OCI-LY3 (cell line): ENCODE results near the gene CENPL.

Experiments
- H2AFZ ChIP-seq: fragments of 200-600, 300-600 bp; shearing (Covaris generic); 2 replicates; pipeline ENCODE4 v1.6.0; 2014; ENCODE audit warnings: antibody characterized with exemption, low read depth, low read length
- H3K27ac ChIP-seq: fragments of 200-600, 300-600 bp; sonication (generic); 2 replicates; pipeline ENCODE4 v1.5.1; 2014; ENCODE audit warnings: mild to moderate bottlenecking, low read length, moderate library complexity, mixed read lengths
- H3K27me3 ChIP-seq: fragments of 200-600, 300-600 bp; sonication (generic); 2 replicates; pipeline ENCODE4 v1.6.1; 2014; ENCODE audit warnings: low read depth, low read length, mixed read lengths
- H3K36me3 ChIP-seq: fragments of 200-600, 300-600 bp; sonication (generic); replicated peaks from 2 replicates; pipeline ENCODE3; 2014; ENCODE audit warnings: low read depth, low read length, mixed read lengths
- H3K4me1 ChIP-seq: fragments of 300-600, 200-600 bp; sonication (generic); 2 replicates; pipeline ENCODE4 v1.6.1; 2014; ENCODE audit warnings: low read length, mixed read lengths
- H3K4me2 ChIP-seq: fragments of 200-600, 300-600 bp; sonication (generic); 2 replicates; pipeline ENCODE4 v1.6.1; 2014; ENCODE audit warnings: low read length, mixed read lengths
- H3K4me3 ChIP-seq: fragments of 300-600, 200-600 bp; sonication (generic); 2 replicates; pipeline ENCODE4 v1.5.1; 2014; ENCODE audit warnings: antibody characterized with exemption, mild to moderate bottlenecking, low read length, moderate library complexity
- H3K79me2 ChIP-seq: fragments of 300-600, 200-600 bp; shearing (Covaris generic); 2 replicates; pipeline ENCODE4 v1.6.1; 2014; ENCODE audit warnings: mild to moderate bottlenecking, low read length, mixed read lengths
- H3K9ac ChIP-seq: fragments of 300-600, 200-600 bp; shearing (Covaris generic); 2 replicates; pipeline ENCODE4 v1.6.0; 2014; ENCODE audit warnings: mild to moderate bottlenecking, low read length, moderate library complexity
- H3K9me3 ChIP-seq: fragments of 200-600, 300-600 bp; shearing (Covaris generic); 2 replicates; pipeline ENCODE4 v1.6.1; 2014; ENCODE audit warnings: low read length, mixed read lengths; ENCODE audit not compliant: insufficient read depth
- H4K20me1 ChIP-seq: fragments of 200-600, 300-600 bp; sonication (generic); 2 replicates; pipeline ENCODE4 v1.6.1; 2016; ENCODE audit warnings: low read length, mixed read lengths; ENCODE audit not compliant: insufficient read depth
- CTCF ChIP-seq: fragments of 200-600, 300-600 bp; sonication (generic); IDR thresholded peaks from 2 replicates; pipeline ENCODE4 v1.5.1; 2014; ENCODE audit warnings: antibody characterized with exemption, low read length, low read depth
- EZH2phosphoT487 ChIP-seq: fragments of 200-600 bp; shearing (Covaris generic); IDR thresholded peaks from 2 replicates; pipeline ENCODE4 v1.6.1; 2018; ENCODE audit warnings: antibody characterized with exemption, mixed run types, low read depth

Gene CENPL

GRCh38 chr1:173824315-173825081 is at the start of gene CENPL, which contains the start of gene DARS2:
CENPL (minus strand) TSS chr1:173824883; CDS start chr1:173811299, 13,584 bp downstream.
DARS2 (plus strand) TSS chr1:173824673; CDS start chr1:173825230, 557 bp downstream.
- peak within 1 kb of the TSS; percentile 94 for H3K4me2 ChIP-seq
- H3K9me3 ChIP-seq: no peaks in the 10 kb centered on the region
- no peaks in the 10 kb centered on the region for H3K27me3 ChIP-seq
- peak within 1 kb of the TSS; percentile 91 for H3K9ac ChIP-seq
- H3K4me1 ChIP-seq: peaks cover 29% of the 10 kb centered on the region
- H2AFZ ChIP-seq: peak within 1 kb of the TSS; percentile 87
- TF ChIP-seq EZH2phosphoT487 (no peak), CTCF (no peak)
- no peaks in the 10 kb centered on the region; the same call in 1 of the 2 replicates for H4K20me1 ChIP-seq
- H3K27ac ChIP-seq: peak within 1 kb of the TSS; percentile 83
- H3K79me2 ChIP-seq: peaks cover 64% of the 10 kb centered on the region
- H3K36me3 ChIP-seq: peaks cover 13% of the 10 kb centered on the region
- H3K4me3 ChIP-seq: peak within 1 kb of the TSS; percentile 91

DNA sequence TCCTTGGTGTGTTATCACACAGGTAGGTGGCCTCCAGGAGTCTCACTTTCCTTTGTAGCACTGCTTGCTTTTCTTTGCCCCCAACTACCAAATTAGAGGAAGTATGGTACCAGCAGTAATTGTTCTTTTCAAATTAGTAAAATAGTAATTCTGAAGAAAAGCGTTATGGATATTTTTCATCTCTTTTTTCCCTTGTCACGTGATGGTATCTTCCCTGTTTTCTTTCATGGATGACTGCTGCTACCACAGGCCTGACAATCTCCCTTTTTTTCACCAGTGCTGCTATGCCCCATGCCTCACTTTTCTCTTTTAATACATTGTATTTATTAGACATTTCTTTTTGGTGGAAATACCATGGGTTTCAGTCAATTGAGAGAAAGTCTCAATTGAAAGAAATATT is 46.8 kb upstream of the CENPL start:
- Histone ChIP-seq H3K79me2 (peaks cover 17% of the 10 kb centered on the region), H3K4me3 (no peak overlapping the region), H3K4me2 (no peak overlapping the region), H3K9ac (no peak overlapping the region), H3K27me3 (no peaks in the 10 kb centered on the region), H4K20me1 (peaks cover 5% of the 10 kb centered on the region), H3K4me1 (peaks cover 27% of the 10 kb centered on the region), H3K36me3 (peaks cover 18% of the 10 kb centered on the region), H3K27ac (no peak overlapping the region), H2AFZ (no peak overlapping the region), H3K9me3 (no peaks in the 10 kb centered on the region)
- TF ChIP-seq EZH2phosphoT487 (no peak), CTCF (no peak)

DNA sequence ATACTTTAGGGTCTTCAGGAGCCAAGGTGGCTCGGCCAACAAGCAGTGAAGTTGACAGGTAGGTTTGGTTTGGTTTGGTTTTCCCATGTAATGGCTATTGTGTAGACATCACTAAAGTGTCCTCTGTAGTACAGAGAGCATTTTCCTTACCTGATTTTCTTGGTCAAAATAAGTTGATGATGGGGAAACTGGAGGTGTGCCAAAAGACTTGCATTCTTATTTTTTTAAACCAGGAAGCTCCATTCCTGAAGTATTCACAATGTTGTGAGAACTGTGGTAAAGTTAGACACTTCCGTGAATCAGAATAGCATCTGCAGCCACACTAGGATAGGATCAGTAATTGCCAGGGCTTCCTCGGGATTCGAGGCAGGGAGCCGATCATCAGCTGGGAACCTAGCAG is 46.4 kb upstream of the CENPL start:
- Histone ChIP-seq H3K27me3 (no peaks in the 10 kb centered on the region), H3K4me2 (0 out of 2 replicates have a peak overlapping the region, but pooled peaks have one; percentile 74), H3K4me1 (peaks cover 32% of the 10 kb centered on the region), H3K9me3 (no peaks in the 10 kb centered on the region), H2AFZ (no peak overlapping the region), H3K36me3 (peaks cover 23% of the 10 kb centered on the region), H3K79me2 (peaks cover 21% of the 10 kb centered on the region), H3K4me3 (no peak overlapping the region), H3K9ac (no peak overlapping the region), H4K20me1 (peaks cover 9% of the 10 kb centered on the region), H3K27ac (0 out of 2 replicates have a peak overlapping the region, but pooled peaks have one; percentile 84)
- TF ChIP-seq EZH2phosphoT487: no peak
- no peak for TF ChIP-seq CTCF

DNA sequence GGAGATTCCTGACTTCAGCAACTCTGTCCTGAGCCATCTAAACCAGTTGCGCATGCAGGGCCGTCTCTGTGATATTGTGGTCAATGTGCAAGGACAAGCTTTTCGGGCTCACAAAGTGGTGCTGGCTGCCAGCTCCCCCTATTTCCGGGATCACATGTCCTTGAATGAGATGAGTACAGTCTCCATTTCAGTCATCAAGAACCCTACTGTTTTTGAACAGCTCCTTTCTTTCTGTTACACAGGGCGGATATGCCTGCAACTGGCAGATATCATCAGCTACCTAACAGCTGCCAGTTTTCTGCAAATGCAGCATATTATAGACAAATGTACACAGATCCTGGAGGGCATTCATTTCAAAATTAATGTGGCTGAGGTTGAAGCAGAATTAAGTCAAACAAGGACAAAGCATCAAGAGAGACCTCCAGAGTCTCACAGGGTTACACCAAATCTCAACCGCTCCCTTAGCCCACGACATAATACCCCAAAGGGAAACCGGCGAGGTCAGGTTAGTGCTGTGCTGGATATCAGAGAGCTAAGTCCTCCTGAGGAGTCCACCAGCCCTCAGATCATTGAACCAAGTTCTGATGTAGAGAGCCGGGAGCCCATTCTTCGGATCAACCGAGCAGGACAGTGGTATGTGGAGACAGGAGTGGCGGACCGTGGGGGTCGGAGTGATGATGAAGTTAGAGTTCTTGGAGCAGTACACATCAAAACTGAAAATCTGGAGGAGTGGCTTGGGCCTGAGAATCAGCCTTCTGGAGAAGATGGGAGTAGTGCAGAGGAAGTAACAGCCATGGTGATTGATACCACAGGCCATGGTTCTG is 45.8 kb upstream of the CENPL start:
- H3K79me2 ChIP-seq: peaks cover 27% of the 10 kb centered on the region
- no peaks in the 10 kb centered on the region for H3K27me3 ChIP-seq
- no peaks in the 10 kb centered on the region for H3K9me3 ChIP-seq
- H3K36me3 ChIP-seq: peaks cover 29% of the 10 kb centered on the region
- peak overlapping the region; percentile 49 for H2AFZ ChIP-seq
- peak overlapping the region; percentile 86 for H3K9ac ChIP-seq
- peaks cover 15% of the 10 kb centered on the region for H4K20me1 ChIP-seq
- TF ChIP-seq EZH2phosphoT487 (no peak), CTCF (no peak)
- peak overlapping the region; percentile 90 for H3K4me3 ChIP-seq
- peaks cover 38% of the 10 kb centered on the region for H3K4me1 ChIP-seq
- H3K27ac ChIP-seq: peak overlapping the region; percentile 84
- H3K4me2 ChIP-seq: peak overlapping the region; percentile 74
